ENCODE results near the gene TMEM220.

- no peak for TF ChIP-seq CTCF (IDR thresholded peaks at IDR 0.05)
- TF ChIP-seq EP300 (IDR thresholded peaks at IDR 0.05), result no peak
- TF ChIP-seq POLR2A (IDR thresholded peaks at IDR 0.05), result no peak
These were observed 5.2 kb downstream of the TMEM220 start for GRCh38 chr17:10724546-10725195.
